GM19372 (cell line): ENCODE results near the gene NTNG1.
"Not testable (repeated sequence)": the region's sequence is repeated elsewhere in the genome, so short reads cannot be mapped to it uniquely, and the experiment has no call there.

Source experiments
- ATAC-seq: cut with Tn5 transposase; IDR thresholded peaks from one replicate; pipeline ENCODE4 v1.9.1; 2021; ENCODE audit warnings: mild to moderate bottlenecking, low read depth, moderate library complexity; ENCODE audit not compliant: unreplicated experiment

The NTNG1 gene

DNA sequence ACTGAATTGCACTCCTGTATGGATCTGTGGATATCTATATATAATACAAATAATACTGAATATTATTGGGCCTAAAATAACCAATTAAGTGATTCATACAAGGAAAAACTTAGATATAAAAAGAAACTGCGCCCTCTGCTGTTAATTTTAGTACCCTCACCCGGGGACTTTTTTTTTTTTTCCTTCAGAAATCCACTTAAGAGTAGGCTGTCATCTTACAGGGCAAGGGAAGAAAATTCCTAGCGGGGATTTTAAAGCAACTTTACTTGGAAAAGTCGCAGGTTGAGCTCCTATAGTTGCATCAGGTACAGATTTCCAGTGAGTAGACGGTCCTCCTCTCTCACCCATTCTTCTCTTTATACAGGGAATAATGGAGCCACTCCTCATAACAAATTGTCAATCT lies 1.3 kb downstream of the NTNG1 start:
- ATAC-seq: no peak

DNA sequence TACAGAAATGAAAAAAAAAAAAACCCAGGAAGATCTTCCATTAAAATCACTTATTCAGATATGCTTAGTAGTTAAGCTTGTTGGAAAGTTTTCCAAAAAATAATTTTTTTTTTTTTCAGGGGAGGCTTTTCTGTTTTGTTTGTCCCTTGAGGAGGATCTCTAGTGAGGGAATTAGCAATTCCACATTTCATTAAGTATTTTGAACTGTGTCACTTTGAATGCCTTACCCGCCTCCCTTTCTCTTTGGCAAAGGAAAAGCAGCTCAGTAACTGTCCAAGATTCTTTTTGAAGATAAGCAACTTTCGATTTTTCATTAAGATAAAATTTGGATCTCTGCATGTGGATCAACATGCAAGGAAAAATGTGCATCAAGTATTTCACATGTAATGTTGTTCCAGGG lies 1.8 kb downstream of the NTNG1 start:
- no peak for ATAC-seq

DNA sequence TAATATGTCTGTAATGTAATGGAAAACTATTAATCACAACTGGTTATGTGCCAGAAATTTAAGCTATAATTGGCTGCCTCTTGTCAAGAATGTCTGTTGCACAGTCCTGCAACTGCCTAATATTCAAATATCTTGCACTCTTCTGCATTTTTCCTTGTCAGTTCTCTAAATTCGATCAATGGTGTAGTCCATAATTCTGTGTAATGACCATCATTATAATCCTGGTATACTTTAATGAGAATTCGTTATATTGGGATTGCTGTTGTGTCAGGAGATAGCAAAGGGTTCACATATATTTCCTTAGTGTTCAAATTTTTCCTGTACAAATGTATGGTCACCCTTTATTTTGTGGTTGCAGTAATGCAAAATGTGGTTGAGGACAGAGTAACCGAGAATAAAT lies 4.8 kb downstream of the NTNG1 start:
- no peak for ATAC-seq

DNA sequence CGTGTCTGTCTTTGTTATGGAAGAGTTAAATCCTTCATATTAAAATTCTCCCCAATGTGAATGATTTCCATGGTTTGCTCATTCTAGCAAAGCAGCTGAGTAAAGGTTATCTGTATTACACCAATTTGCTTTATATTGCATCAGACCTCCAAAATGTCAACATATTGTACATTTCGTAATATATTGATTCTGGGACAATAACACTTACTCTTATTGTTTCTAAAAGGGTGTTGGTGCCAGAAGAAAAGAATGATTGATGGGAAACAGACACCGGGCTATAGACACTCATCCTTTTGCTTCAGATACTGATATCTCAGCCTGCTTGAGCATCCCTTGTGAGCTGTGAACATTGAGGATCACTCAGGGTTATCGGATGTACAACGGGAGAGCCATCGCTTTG lies 7.0 kb downstream of the NTNG1 start:
- no peak for ATAC-seq

DNA sequence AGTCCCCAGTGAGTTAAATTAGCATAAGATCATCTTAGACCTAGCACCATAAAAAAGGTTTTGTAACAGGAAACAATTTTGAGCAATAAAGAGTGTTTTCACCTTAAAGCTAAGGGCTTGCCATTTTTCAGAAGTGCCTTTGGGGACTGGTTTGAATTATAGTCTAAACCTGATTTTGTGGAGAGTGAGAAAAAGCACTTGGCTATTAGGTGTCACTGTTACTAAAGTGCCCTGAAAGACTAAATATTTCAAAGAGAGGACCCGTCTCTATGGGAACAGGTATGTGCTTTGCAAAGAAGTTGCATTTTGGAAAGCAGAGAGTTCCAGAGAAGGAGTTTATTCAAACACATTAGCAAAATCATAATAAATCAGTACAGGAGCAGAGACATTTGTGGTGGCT lies 9.1 kb downstream of the NTNG1 start:
- ATAC-seq: no peak

DNA sequence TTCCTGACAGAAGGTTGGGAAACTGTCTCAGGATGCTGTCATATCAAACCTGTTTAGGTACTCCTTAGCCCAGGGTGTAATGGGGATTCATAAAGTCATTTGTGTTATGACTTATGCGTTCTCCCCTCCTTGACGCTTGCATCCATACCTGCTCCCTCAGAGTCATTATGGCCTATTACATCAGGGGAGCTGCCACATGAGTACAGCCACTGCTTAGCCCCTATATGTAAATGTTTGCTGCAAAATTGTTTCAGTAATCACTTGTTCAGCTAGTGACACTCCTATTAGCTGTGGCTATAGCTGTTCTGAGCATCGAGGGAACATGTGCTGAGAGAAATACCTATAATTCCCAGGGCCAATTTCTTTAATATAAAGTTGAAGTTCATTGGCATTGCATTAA lies 10.5 kb downstream of the NTNG1 start:
- no peak for ATAC-seq

DNA sequence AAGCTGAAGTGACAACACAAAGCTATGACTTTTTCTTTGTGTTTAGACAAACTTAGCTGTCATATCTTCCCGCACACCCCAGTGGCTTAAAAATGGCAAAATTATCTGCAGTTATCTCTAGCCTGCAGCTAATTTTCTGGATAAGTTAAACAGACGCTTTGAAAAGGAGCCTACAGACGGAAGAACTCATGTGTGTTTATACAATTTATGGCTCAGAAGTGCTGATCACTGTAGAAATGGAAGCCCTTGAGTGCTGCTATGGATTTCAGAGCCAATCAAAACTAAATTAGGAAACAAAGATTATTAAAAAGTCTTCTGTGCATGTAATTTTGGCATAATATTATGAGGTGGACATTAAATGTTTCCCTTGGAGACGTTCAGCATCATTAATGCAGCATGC lies 11.6 kb downstream of the NTNG1 start:
- ATAC-seq: no peak

DNA sequence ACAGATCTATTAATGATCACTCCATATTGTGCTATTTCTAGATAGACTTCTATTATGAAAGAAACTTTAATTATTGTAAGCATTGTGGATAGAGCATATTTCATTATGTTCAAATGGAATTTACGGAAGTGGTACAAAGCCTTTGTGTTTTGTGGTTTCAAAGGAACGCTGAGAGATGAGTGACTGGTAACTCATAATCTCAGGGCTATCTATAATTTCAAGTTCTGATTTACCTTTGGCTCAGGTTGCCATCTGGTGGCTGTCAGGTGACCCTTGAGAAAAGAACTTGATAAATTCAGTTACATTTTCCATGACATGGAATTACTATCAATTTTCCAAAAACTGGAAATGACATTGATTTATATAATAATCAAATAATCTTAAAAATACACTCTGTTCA lies 12.2 kb downstream of the NTNG1 start:
- ATAC-seq: no peak

DNA sequence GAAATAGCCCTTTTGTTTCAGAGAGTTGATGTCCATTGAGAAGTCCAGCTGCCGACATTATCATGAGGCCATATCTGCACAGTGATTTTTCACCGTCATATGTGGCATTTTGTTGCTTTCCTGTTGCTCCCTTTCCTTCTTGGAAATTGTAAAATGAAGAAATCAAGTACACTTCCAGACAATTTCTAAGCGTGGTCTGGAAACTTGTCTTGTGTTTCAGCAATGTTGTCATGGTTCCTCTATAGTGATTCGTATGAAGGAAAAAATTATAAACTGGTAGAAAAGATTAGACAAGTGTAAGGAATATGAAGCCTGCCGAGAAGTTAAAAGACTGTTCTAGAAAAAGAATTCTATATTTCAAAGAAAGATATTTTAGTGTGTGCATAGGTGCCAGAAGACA lies 17.7 kb downstream of the NTNG1 start:
- no peak for ATAC-seq

DNA sequence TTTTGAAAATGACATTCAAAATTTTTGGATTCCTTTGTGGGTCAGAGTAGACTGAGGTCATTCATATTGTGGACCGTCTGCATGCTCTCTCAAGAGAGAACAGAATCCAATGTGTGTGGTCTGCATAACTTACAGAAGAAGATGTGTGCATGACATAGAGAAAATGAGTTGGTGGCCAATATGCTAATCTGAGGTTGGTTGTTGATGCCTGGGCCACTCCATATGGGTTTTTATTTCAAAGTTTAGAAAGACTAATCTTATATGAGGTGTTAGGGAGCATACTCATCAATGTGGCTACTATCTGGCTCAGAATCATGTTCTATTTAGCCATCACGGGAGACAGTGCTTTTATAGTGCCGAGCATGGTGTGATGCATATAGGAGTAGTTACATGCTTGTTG lies 18.2 kb downstream of the NTNG1 start:
- no peak for ATAC-seq

DNA sequence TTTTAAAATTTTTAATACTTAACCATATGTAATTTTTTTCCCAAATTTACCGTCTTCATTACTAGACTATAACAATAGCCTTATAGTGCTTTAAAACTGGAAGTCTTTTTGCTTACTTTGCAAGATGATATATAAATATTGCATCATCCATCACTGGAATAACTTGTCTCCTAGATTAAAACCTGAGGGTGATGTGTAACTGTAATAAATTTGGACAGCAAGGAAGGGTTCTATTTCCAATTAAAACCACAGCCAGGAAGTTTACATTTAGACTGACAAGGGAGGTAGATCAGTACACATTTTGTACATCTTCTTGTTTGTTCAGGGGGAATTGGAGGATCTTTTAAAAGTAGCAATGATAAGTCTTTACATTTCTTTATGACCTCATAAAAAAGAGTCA lies 21.9 kb downstream of the NTNG1 start:
- no peak for ATAC-seq

DNA sequence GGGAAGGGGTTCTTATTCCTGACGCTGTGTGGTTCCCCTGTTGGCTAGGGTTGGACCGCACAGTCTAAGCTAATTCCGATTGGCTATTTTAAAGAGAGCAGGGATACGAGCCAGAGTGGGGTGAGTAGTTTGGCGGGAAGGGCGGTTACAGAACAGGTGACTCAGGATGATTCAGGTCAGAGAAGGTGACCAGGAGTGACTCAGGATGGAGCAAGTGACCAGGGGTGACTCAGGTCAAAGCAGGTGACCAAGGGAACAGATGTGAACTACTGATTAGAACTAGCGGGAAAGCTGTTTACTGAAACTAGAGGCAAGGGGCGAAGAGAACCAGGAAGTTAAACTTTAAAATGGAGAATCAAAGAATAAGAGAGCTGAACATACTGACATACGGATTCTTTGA lies 24.1 kb downstream of the NTNG1 start:
- not testable (repeated sequence) for ATAC-seq

DNA sequence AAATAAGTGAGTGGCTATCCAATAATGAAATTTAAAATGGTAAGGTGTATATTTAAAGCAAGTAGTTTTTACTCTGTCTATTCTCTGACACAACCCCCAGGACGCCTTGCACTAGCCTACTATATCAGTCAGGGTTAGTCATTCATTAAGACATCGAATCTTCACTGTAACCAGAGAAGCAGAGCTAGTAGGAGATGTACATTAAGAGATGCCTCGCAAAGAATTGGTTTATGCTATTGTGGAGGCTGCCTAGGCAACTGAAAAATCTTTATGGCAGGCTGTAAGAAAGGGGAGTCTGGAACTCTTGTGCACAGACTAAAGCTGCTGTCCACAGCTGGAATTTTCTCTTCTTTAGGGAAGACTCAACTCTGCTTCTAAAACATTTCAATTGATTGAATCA lies 28.8 kb downstream of the NTNG1 start:
- ATAC-seq: no peak

DNA sequence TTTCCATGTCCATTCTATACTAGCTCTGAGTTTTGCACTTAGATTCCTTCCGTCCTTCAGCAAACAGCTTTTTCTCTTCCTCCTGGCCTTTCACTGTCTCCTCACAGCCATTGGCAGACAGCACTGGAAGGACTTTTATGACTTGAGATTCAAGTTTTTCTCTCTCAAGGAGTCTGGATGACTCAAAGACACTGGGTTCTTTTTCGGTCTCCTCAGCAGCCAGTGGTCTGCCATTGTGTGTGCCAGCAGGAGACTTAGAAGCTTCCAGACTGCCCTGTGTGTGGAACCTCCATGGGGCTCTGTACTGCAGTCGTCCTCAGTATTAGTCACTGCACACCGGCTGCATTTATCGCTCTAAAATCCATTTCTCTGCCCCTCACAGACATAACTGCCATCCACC lies 30.5 kb downstream of the NTNG1 start:
- ATAC-seq: no peak

DNA sequence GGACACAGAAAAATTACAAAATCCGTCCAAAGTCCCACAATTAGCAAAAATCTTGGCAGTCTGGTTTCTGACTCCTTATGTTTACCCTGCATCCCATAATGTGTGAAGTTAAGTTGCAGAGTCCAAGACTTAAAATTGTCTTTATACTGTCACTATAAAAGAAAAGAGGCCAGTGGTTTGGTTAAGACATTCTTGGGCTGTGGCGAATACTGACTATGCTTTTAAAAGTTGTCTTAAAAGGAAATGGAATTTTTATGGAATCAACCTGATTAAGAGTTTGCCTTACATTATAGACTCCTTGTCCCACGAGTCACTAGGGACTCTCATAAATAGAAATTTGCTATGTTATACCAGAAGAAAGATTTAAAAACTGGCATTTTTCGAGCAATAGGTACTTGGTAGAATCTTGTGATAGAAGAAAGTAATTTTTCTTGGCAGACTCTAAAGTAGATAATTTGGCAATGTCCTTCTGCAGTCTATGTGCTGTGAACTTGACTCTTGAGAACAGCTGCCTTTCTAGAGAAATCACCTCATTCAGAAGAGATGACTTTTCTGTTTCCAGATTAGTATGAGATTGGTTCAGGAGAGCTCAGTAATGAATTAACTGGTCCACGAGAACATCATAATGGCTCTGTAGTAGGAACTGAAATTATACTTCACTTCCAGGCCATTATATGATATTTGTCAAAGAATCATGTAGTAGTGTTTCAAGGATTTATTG lies 31.8 kb downstream of the NTNG1 start:
- no peak for ATAC-seq

DNA sequence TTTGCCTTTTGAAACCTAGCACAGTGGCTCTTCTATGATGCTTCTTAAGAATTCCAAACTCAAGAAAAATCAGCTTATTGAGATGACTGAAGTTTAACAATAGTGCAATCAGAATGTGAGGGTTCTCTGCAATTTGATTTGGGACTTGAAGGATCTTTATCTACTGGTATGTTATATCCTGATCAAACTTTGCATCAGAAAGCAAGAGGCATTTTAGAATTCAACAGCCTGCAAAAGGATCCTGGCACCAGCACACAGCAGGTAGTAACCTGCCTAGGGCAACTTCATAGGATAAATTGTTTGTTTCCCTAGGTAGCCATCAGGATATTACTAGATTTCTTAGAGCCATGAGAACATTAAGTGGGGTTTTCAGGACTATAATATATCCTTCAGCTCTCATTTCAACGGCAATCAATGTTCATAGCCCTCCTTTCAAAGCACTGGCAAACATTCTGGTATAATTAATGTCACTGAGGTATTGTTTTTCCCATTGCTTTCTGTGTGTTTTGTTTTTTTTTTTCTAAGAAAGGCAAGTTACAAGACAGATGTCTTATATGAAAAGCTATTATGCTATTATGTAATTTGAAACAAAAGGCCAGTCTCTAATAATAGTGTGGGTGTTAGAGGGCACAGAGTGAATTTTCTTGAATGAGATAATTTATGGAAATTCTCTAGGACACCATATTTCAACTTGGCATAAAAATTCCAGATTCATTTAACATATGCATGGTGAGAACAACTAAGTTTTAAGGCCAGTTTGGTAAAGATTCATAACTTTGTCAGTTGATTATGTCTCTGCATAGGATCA lies 34.5 kb downstream of the NTNG1 start:
- no peak for ATAC-seq

DNA sequence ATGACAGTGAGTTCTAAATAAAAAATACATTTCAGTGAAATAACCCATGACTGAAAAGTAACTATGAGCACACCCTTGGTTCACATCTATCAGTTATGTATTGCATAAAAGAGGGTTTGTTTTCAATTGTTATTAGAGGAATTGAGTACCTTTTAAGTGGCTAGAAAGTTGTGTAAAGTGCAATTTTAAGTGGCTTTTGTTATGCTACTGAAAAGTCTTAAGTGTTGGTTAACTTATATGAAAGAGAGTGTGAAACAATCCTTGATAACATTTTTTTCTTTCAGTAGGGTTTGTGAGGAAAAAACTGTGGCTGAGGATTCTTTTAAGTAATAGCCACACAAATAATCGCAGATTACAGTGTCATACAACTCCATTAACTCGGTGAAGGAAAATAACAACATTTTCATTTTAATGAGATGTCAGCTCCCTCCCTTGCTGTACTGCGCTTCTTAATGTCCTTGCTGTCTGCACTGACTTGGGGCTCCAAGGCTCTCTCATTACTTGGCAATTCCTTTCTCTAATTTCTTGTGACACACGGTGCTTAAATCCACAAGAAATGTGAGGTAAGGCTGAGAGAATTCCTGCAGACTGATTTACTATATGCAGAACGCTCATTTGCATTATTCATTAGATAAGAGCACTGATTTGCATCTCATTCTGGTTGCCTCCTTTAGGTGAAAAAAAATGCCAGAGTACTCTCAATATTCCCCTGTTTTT lies 40.6 kb downstream of the NTNG1 start:
- no peak for ATAC-seq

DNA sequence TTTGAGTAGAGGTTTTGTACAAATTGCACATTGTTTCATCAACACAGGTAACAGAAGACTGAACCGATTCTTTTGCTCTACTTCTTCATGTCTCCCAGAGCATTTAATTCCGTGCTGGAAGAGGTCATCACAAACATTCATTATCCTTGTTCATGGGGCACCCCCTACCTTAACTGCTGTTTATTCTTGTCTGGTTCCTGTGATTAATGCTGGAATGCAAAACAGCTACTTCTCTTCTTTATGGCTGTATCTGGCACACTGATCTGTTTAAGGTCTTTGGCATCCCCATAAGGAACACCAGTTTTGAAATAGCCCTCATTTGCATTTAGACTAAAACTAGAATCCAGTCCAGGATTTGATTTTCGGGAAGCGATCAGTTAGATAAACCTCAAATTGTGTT lies 42.2 kb downstream of the NTNG1 start:
- no peak for ATAC-seq

DNA sequence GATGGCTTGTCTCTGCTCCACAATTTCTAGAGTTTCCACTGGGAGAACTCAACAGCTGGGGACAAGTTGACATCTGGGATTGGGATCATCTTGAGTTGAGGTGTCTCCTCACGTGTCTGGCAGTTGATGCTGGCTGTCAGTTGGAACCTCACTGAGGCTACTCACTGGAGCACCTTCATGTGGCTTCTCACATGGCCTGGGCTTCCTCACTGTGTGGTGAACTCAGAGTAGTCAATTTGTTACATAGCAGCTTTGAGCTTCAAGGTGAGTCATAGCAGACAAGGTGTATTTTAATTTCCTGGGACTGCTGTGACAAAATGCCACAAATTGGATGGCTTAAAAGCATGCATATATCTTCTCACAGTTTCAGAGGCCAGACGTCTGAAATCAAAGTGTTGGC lies 44.0 kb downstream of the NTNG1 start:
- ATAC-seq: no peak

DNA sequence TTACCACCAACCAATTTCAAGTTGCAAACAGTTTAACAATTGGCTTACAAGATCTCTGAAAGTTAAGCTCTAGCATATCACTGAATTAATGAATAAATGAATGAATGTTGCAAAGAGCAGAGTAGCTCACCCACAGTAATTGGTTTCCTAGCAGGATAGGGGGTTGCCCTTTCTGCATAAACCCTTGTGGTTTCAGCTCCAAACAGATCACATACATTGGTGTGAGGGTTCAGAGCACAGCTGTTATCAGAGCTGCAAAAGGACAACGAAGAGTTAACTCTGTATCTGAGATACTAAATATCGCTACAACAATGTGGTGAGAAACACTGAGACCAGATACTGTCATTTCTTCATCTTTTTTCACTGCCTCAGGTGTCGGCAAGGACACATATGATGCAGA lies 46.6 kb downstream of the NTNG1 start:
- ATAC-seq: no peak

DNA sequence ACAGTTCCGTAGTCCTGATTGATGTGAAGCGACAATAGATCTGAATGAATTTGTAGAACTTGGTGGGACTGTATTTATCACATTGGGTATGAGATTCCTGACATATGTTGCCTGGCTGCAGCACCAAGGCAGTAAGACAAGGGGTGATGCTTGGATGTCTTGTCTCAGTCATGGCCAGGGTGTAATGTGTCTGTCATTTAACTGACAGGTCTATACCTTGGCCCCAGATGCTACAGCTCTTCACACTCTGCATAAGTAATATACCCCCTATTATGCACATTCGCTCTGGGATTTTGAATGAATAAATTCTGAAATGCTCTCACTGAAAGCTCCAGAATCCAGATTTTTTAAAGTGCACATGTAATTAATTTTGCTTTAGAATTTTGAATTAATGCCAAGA lies 47.3 kb downstream of the NTNG1 start:
- ATAC-seq: no peak

DNA sequence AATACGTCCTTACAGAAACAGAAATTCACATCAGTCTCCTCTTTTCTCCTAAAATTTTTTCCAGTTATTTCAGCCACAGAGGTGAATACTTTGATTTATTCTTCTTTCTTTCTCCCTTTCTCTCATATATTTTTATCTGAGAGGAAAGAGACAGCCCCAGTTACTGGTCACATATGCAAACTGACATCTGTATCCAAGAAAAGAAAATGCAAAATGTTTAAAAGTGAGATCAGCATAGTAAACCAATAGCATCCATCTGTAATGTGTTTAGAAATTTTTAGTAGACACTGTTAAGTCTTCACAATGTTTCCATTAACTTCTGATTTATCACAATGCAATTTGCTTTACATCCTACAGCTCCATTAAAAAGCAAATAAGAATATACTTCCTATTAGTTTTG lies 53.5 kb downstream of the NTNG1 start:
- ATAC-seq: no peak
